Endometrial microvascular endothelial cells (primary cell): ENCODE data around the gene OSBP2. TPM values are rescaled to one million over a fixed set of nuclear protein-coding genes. Genes with fewer than 3 reads are reported as not detected.

Experiments
- in situ Hi-C: cut with HindIII; loops from 2 replicates; pipeline ENCODE4 v1.10.0; 2017; ENCODE audit warnings: low sequenced_read_pairs, low pct_unique_long_range_greater_than_20kb; ENCODE audit errors: inconsistent ontology term
- total RNA-seq: library from RNA; depleted of rRNA; stranded (reverse); fragments of >200 nt; gene quantifications from one replicate; pipeline ENCODE4 v1.2.3, GENCODE V29; 2015; ENCODE audit errors: inconsistent ontology term

Gene OSBP2, protein sequence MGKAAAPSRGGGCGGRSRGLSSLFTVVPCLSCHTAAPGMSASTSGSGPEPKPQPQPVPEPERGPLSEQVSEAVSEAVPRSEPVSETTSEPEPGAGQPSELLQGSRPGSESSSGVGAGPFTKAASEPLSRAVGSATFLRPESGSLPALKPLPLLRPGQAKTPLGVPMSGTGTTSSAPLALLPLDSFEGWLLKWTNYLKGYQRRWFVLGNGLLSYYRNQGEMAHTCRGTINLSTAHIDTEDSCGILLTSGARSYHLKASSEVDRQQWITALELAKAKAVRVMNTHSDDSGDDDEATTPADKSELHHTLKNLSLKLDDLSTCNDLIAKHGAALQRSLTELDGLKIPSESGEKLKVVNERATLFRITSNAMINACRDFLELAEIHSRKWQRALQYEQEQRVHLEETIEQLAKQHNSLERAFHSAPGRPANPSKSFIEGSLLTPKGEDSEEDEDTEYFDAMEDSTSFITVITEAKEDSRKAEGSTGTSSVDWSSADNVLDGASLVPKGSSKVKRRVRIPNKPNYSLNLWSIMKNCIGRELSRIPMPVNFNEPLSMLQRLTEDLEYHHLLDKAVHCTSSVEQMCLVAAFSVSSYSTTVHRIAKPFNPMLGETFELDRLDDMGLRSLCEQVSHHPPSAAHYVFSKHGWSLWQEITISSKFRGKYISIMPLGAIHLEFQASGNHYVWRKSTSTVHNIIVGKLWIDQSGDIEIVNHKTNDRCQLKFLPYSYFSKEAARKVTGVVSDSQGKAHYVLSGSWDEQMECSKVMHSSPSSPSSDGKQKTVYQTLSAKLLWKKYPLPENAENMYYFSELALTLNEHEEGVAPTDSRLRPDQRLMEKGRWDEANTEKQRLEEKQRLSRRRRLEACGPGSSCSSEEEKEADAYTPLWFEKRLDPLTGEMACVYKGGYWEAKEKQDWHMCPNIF
- 4.9 TPM for total RNA-seq

DNA sequence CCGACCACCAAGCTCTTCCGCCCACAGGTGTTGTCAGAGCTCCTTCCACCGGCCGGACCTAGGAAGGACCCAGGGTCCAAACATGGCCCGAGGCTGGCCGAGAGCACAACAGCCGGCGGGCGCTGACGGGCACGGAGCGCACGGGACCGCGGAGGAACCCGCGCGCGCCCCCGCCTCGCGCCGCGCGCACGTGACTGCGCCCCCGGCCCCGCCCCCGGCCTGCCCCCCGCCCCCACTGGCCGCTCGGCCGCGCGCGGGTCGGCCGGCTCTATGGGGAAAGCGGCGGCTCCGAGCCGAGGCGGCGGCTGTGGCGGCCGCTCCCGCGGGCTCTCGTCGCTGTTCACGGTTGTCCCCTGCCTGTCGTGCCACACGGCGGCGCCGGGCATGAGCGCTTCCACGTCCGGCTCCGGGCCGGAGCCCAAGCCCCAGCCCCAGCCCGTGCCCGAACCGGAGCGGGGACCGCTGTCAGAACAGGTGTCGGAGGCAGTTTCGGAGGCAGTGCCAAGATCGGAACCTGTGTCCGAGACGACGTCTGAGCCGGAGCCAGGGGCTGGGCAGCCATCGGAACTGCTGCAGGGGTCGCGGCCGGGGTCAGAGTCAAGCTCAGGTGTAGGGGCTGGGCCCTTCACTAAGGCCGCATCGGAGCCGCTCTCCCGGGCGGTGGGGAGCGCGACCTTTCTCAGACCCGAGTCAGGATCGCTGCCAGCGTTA lies at the start of gene OSBP2:
Gene OSBP2 (plus strand): TSS at position 235 of the 711 bp plus-strand sequence. CDS start 36 bp downstream, at position 271.
- in situ Hi-C loops, result no loop called here

DNA sequence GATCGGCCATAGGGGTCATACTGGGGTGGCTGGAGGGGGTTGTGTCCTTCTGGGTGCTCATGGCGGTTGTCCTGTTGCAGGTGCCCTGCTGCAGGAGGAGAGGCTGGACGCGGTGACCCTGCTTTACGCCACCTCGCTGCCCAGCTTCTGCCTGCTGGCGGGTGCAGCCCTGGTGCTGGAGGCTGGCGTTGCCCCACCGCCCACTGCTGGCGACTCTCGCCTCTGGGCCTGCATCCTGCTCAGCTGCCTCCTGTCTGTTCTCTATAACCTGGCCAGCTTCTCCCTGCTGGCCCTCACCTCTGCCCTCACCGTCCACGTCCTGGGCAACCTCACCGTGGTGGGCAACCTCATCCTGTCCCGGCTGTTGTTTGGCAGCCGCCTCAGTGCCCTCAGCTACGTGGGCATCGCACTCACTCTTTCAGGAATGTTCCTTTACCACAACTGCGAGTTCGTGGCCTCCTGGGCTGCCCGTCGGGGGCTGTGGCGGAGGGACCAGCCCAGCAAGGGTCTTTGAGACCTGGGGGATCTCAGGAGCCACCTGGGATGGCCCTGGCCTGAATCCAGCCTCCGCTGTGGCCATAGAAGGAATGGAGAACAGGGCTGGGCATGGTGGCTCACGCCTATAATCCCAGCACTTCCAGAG lies 48.0 kb upstream of the OSBP2 start:
- in situ Hi-C loops, result no loop called here

DNA sequence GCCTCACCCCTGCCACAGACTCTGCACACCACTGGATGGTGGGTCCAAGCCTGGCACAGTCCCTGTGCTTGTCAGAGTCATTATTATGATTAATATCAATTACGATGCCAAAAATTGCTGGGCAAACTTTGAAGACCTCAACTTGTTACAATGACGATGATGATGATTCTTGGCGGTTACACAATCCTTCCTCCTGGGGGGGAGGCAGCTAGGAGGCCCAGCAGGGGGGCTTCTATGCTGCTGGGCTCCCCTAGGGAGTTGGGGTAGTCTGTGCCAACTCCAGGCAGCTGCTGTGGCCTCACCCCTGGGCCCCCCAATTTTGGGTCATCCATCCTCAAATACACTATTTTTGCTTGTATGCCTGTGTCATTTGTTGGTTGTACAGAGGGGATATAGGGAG lies 47.1 kb upstream of the OSBP2 start:
- in situ Hi-C loops, result no loop called here

DNA sequence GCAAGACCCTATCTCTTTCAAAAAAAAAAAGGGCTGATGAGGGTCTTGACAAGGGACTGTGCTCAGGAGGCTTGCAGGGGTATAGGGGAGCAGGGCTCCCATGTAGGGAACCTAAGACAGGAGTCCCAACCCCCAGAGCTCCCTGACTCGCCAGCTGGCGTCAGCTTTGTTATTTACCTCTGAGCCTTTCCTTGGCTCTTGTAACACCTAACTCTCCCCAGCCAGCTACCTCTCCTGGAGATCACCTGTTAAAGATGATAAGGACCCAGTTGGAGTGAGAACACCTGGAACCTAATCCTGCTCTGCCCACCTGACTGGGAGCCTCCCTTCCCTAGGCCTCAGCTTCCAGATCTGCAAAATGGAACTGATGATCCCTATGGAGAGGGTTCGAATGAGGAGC lies 45.8 kb upstream of the OSBP2 start:
- in situ Hi-C loops, result no loop called here

DNA sequence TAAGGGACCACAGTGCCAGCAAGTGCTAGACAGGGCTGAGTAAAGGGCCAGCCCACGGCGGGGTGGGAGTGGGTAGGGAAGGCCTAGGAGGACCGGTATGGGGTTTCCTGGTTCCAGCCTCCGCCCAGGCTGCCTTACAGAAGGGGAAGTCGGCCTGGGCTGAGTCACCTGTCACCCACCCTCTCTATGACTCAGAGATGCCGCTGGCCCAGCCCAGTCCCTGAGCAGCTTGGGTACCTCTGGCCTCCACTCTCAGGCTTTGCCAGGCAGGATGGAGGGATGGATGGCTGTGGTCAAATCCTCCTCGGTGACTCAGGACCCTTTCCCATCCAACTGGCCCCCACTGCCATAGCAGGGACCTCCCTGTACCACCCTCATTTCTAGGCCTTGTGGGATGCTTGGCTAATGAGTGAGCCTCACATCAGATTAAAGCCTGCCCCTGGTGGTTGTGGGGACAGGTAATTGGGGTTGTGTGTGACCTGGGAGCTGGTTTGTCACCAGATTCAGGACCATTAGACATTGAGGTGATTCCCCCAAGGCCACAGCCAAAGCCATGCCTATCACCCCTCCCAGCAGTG lies 45.2 kb upstream of the OSBP2 start:
- in situ Hi-C loops, result no loop called here

DNA sequence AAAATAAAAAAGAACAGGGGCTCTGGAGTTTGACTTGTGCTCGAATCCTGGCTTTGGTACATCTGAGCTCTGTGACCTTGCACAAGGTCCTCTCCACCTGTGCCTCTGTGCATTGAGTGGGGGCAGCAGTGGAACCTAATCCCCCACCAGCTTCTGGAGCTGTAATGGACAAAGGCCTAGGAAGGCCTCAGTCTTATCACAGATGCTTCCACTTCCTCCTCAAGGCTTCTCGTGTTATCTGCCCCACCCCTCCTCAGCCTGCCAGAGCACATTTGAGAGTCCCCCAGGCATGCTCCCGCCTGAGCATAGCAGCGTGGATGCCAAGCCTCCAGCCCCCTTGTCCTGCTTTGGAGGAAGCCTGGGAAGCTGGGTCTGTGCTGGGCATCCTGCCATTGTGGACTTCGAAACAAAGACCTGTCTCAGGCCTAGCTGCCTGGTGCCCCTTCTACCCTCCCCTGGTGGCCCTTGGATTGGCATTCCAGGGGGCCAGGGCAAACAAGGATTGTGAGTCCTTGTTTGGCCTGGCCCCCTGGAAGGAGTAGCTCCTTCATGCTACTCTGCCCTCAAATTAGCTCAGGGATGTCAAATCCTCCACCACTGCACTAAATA lies 44.1 kb upstream of the OSBP2 start:
- in situ Hi-C loops, result no loop called here

DNA sequence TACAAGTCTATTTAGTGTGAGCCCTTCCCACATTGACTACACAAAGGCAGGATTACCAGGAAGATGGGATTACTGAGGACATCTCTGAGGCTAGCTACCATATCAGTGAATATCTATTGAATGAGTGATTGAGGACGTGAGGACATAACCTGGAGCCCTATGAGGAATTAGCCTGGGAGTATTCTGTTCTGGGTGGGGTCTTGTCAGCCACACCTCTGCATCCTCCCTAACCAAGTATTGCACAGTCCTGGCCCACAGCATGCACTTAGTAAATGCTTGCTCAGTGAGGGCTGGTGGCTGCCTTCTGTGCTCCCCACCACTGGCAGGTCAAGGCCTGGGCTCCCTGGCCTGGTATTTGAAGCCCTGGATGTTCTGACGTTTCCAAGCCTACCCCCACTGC lies 41.8 kb upstream of the OSBP2 start:
- in situ Hi-C loops, result no loop called here

DNA sequence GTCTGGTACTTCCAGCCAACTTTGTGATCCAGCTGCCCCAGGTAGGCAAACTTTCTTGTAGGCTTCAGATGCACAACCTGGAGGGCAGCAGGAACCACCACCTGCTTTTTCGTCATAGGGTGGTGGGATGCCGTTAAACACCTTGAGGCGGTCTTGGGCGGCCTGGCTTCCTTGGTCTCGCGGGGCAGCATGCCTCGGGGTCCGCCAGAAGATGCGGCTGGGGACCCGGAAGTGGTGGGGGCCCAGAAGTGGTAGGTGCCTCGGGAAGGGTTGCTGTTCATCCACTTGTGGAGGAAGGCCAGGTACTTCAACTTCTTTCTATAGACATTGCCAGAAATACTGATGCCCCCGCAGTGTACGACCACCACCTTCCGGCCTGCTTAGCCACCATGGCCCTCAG lies 40.3 kb upstream of the OSBP2 start:
- in situ Hi-C loops, result no loop called here

DNA sequence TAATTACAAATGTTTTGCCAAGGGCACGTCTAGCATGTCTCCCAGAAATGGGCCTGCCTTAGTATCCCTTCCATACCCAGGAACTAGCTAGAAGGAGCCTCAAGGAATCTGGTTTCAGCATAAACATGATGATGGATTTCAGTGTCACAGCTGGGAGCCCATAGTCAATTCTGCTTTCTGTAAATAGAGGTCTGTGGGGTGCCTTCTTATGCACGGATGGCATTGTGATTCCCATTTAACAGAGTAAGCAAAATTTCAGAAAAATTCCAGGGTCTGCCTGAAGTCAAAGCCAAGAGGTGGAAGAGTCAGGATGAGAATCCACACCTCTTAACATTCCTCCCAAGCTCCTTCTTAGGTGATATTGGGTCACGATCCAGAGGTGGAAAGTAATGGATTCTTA lies 39.1 kb upstream of the OSBP2 start:
- in situ Hi-C loops, result no loop called here

DNA sequence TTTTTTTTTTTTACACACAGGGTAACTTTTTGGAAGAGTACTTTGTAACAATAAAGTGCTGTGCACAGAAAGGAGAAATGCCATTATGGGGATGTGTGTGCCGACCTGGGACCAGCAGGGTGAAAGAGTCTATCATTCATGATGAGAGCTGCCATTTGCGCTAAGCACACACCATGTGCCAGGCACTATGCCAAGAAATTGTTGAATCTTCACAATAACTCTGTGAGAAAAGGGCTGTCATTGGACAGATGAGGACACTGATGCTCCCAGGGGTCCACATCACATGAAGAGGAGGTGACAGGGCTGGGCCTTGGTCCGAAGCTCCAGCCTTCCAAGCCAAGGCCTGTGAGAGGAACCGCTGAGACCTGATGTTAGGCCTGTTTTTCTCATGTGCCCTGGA lies 32.6 kb upstream of the OSBP2 start:
- in situ Hi-C loops, result no loop called here

DNA sequence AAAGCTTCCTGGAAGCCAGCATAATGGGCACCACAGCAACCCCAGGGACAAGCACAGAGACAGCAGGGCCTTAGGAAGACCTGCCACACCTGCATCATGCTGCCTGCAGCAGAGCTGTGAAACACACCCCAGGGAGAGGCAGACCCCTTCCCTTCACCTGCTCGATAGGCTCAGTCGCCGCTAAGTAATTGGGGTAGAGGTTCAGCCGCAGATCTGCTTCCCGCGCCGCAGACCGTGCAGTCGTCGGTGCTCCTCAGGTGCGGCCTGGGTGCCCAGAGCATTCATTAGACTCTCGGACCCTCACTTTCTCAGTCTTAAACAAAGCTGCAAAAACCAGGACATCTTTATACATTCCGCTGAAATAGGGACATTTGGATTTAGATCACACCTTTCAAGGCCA lies 29.9 kb upstream of the OSBP2 start:
- in situ Hi-C loops, result no loop called here

DNA sequence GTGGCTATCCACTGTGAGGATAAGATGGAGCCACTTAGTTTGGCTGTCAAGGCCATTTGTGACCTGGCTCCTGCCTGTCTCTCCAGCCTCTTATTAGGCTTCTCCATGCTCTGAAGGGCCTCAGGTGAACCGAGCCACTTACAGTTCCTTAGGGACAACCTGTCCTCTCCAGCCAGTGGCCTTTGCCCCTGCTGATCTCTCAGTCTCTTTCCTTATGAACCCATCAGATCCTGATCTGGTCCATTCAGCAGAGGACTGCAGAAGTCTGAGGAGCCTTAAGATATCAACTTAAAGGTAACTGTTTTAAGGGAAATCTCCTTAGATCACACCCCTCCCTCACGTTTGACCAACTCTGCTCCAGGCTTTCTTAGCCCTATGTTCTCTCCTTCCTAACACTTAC lies 29.4 kb upstream of the OSBP2 start:
- in situ Hi-C loops, result no loop called here

DNA sequence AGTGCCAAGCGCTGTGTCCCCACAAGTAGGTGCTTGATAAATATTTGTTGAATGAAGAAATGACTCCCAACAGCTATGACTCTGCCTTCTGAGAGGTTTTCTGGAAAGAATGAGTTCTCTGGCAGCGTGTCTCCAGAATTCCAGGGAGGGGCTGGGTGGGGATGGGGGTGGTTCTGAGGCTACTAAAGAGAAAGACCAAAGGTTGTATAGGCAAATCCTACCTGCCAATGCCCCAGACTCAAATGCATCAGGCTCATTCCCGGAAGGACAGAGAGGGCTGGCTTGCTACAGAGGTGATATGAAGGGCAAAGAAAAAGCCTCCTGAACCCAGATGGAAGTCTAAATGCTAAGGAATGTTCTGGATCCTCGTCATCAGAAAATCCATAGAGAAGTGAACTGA lies 28.9 kb upstream of the OSBP2 start:
- in situ Hi-C loops, result no loop called here

DNA sequence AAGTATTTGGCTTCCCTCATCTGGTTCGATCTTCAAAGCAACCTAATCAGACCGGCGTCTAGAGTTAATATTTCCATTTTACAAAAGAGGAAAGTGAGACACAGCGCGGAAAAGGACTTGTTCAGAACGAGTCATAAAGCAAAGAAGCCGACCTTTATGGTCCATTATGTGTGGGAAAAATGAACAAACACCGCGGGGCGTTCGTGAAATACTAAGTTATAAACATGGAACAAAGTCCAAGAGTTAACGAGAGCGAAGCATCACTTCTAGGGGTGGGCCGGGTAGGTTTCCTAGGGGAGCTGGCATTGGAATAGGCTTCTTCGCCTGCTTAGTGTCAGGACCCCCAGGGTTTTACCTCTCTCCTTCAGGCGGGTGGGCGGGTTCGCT lies 27.6 kb upstream of the OSBP2 start:
- in situ Hi-C loops, result no loop called here

DNA sequence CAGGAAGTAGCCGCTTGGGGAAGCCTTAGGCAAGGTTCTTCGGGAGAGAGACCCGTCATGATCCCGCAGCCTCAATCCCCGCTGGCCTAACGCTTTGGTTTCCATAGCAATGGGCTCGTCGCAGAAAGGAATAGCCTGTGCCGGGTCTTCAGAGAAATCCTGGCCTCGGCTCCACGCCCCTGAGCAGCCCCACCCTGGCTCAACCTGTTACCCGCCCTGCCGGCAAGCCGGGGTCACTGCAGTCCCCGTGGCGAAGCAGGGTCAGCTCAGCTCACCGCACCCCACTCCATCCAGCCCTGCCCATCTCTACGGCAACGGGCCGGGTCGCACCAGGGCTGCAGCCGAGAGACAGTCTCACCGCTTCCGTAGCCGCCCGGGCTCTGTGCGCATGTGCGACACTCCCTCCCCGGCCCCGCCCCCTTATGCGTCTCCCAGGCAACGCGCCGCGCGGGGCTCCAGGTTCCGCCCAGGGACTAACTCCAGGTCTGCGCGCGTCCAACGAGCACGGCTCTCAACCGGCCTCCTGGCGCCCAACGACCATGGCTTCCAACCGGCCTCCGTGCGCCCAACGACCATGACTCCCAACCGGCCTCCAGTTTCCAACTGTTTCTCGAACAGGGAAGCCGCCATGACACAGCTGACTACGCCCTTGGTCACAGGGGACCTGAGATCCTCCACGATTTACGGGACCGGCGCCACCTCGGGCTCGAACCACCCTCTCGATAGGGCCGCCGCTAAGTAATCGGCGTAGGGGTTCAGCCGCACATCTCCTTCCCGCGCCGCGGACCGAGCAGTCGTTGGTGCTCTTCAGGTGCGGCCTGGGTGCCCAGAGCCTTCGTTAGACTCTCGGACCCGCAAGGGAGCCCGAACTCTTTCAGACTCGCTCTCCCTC lies 26.9 kb upstream of the OSBP2 start, which contains the start of gene DUSP18:
Gene DUSP18 (minus strand): TSS at position 382 of the 892 bp plus-strand sequence. CDS start 3,872 bp downstream, outside the sequence.
- in situ Hi-C loops, result no loop called here

DNA sequence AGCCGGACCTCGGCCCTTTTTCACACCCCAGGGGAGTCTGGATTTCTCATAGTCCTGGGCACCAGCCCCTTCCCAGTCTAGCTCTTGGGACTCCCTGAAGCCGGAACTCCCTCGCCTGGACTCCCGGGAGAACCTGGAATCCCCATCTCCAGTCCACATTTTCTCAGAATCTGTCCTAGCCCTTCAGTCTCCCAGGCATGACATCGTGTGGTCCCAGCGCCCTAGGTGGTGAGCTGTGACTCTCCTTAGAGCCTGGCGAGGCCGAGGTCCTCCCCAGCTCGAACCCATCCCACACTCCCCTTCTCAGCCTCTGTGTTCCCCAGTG lies 26.3 kb upstream of the OSBP2 start:
- in situ Hi-C loops, result no loop called here

DNA sequence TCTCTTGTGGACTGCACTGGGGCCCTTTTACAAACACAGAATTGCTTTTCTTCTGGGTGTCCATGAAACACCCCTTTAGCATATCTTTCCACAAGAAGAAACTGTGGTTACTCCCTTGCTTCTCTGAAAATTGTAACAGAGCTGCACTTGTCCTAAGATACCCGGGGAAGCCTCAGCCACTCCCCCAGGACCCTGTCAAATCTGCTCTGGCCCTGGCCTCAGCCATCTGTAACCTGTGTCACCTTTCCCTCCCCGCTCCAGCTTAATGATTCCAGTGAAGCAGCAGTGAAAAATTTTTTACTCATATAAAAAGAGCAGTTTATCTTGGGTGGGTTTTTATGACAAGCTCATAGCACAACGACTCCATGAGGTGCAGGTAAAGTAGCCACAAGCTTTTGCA lies 23.6 kb upstream of the OSBP2 start:
- in situ Hi-C loops, result no loop called here
